Endothelial cell of umbilical vein (primary cell): Measurements from ENCODE around the gene INTS1. TPM values are rescaled to one million over a fixed set of nuclear protein-coding genes. Genes with fewer than 3 reads are reported as not detected.
"Not testable (repeated sequence)": the region's sequence is repeated elsewhere in the genome, so short reads cannot be mapped to it uniquely, and the experiment has no call there.

Experiments used
- BruUV-seq: library from RNA; stranded (reverse); fragments of 400-500 nt; replicated peaks from 2 replicates; lab custom pipeline; 2021; lab: Mats Ljungman, UMichigan
- CTCF ChIA-PET: fragments of 300-600, 350-600 bp; sonication (Branson Sonifier 250); formaldehyde crosslinking; loops from one replicate; lab custom pipeline; 2021; ENCODE audit warnings: antibody characterized with exemption, inconsistent platforms; lab: Charles Lee
- POLR2A ChIA-PET: fragments of 300-600, 350-600 bp; sonication (Branson Sonifier 250); formaldehyde crosslinking; loops from one replicate; lab custom pipeline; 2021; ENCODE audit warnings: antibody characterized with exemption, inconsistent platforms; lab: Charles Lee
- DNase-seq: peaks from one replicate; pipeline ENCODE4 v3.0.0-alpha.2; 2011; ENCODE audit warnings: low read depth, low spot score
- FAIRE-seq: peaks from 2 replicates; lab custom pipeline; 2011; peaks lifted over from hg19 to GRCh38; lab: Jason Lieb, UNC
- H2AFZ ChIP-seq: 2 replicates; pipeline ENCODE4 v1.6.0; 2012; ENCODE audit warnings: low read depth, low read length, control low read depth, inconsistent platforms
- H3K27ac ChIP-seq: 2 replicates; pipeline ENCODE4 v1.5.1; 2011; ENCODE audit warnings: low read depth, mild to moderate bottlenecking, control low read depth, low read length, moderate library complexity; ENCODE audit not compliant: insufficient read depth
- H3K27me3 ChIP-seq, 2 experiments: 2 replicates each; pipeline versions ENCODE4 v1.6.0 to v1.6.1; 2011; ENCODE audit warnings: low read length in 2 of 2, mixed read lengths in 1 of 2; ENCODE audit not compliant: control insufficient read depth in 2 of 2, insufficient read depth in 2 of 2
- H3K36me3 ChIP-seq, 2 experiments: 2 replicates in 1 of 2; 3 replicates in 1 of 2; pipeline ENCODE4 v1.5.1; 2011; ENCODE audit warnings: low read length in 2 of 2, mild to moderate bottlenecking in 1 of 2, moderate library complexity in 1 of 2; ENCODE audit not compliant: control insufficient read depth in 2 of 2, insufficient read depth in 2 of 2; ENCODE audit errors: extremely low read depth in 1 of 2
- H3K4me1 ChIP-seq: 3 replicates; pipeline ENCODE4 v1.5.1; 2011; ENCODE audit warnings: mild to moderate bottlenecking, low read length; ENCODE audit not compliant: control insufficient read depth, insufficient read depth; ENCODE audit errors: extremely low read depth
- H3K4me2 ChIP-seq: 2 replicates; pipeline ENCODE4 v1.6.1; 2011; ENCODE audit warnings: low read length, control low read depth, mixed read lengths; ENCODE audit not compliant: insufficient read depth
- H3K4me3 ChIP-seq, 3 experiments: fragments of 200-600 bp in 1 of 3; sonication (generic), shearing (Covaris generic) in 1 of 3; replicated peaks in 1 of 3; 2 replicates each; pipeline ENCODE4 v1.5.1; 2011 to 2016; ENCODE audit warnings: control low read depth in 3 of 3, low read length in 3 of 3, mild to moderate bottlenecking in 2 of 3, inconsistent platforms in 1 of 3, low read depth in 1 of 3, moderate library complexity in 1 of 3; ENCODE audit not compliant: insufficient read depth in 1 of 3
- H3K79me2 ChIP-seq: 2 replicates; pipeline ENCODE4 v1.6.0; 2012; ENCODE audit warnings: low read length, inconsistent platforms; ENCODE audit not compliant: control insufficient read depth, insufficient read depth
- H3K9ac ChIP-seq: replicated peaks from 2 replicates; pipeline ENCODE3; 2011; ENCODE audit warnings: low read length, control low read depth; ENCODE audit not compliant: insufficient read depth; ENCODE audit errors: extremely low read depth
- H3K9me1 ChIP-seq: replicated peaks from 3 replicates; pipeline ENCODE4 v1.6.0; 2011; ENCODE audit warnings: mild to moderate bottlenecking, low read length; ENCODE audit not compliant: control insufficient read depth, insufficient read depth; ENCODE audit errors: extremely low read depth
- H3K9me3 ChIP-seq: replicated peaks from 2 replicates; pipeline ENCODE4 v1.5.1; 2012; ENCODE audit warnings: low read length, inconsistent platforms; ENCODE audit not compliant: control insufficient read depth, insufficient read depth
- H4K20me1 ChIP-seq: replicated peaks from 2 replicates; pipeline ENCODE3; 2011; ENCODE audit warnings: mild to moderate bottlenecking, low read length; ENCODE audit not compliant: control insufficient read depth, insufficient read depth; ENCODE audit errors: extremely low read depth
- POLR2AphosphoS5 ChIP-seq: IDR thresholded peaks from 2 replicates; pipeline ENCODE4 v1.6.1; 2012; ENCODE audit warnings: low read depth, mild to moderate bottlenecking, control low read depth, low read length, moderate library complexity; ENCODE audit not compliant: insufficient read depth
- dilution Hi-C: fragments of 300-500 bp; cut with MboI; formaldehyde crosslinking; loops from one replicate; pipeline ENCODE4 v1.15.0; 2019; ENCODE audit warnings: low sequenced_read_pairs; ENCODE audit not compliant: extremely low pct_ligation_motif_present
- intact Hi-C: fragments of 100-400 bp; cut with micrococcal nuclease; formaldehyde crosslinking; loops from one replicate; pipeline ENCODE4 v1.10.0; 2022
- polyA plus RNA-seq, 4 experiments: library from polyadenylated mRNA; depleted of rRNA in 3 of 4; stranded (reverse) in 3 of 4; unstranded in 1 of 4; fragments of >200 nt; gene quantifications; 2 replicates each; pipeline versions ENCODE4 v1.2.1 to v1.2.3, GENCODE V29; 2011 to 2012; ENCODE audit warnings: missing spikeins in 1 of 4
- total RNA-seq: library from RNA; stranded (reverse); gene quantifications from 2 replicates; pipeline ENCODE4 v1.2.3, GENCODE V29; 2021

INTS1 gene
- total and polyA plus RNA-seq, 2 donors (not counting 3 experiments of a cell fraction or from before 2014, with no cell fraction given), result 57.8 to 116 TPM

DNA sequence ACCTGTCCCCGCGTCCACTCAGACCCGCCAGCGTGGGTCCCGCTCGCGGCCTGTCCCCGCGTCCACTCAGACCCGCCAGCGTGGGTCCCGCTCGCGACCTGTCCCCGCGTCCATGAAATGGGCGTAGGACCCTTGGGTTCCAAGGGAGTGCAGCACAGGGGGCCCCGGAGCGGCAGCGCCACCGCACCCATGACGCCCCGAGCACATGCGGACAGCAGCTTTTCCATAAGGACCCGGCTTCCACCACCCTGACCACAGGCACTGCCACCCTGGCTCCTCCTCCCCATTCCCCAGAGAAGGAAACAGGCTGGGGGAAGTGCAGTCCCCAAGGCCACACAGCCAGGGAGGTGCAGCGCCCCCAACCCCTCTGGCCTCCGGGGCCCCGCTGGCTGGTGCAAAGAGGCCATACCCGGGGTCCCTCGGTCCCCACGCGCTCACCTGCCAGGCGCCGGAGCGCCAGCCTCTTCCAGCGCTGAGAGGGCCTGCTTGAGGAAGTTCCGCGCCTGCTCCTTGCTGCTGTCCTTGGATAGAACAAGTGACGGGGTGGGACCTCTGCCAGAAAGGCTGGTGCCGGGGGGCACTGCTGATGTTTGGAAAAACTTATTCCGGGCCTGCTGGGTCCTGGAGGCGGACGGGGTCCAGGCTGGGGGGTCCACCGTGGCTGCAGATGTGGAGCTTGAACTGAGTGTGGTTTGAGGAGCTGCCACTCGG, 59.8 kb downstream of the INTS1 start:
- Histone ChIP-seq H3K27me3 (no peaks in the 10 kb centered on the region), H3K27ac (no peak overlapping the region), H3K9me3 (no peaks in the 10 kb centered on the region), H2AFZ (no peak overlapping the region), H3K4me3 (no peak overlapping the region), H3K9me1 (no peaks in the 10 kb centered on the region), H3K79me2 (no peaks in the 10 kb centered on the region), H3K4me1 (no peaks in the 10 kb centered on the region), H4K20me1 (no peaks in the 10 kb centered on the region), H3K4me2 (no peak overlapping the region), H3K9ac (no peak overlapping the region), H3K36me3 (no peaks in the 10 kb centered on the region)
- no TSS peak for BruUV-seq
- no peak for TF ChIP-seq POLR2AphosphoS5
- intact Hi-C loops (no loop called here), dilution Hi-C loops (no loop called here)
- FAIRE-seq (no peak), DNase-seq (no peak)
- CTCF ChIA-PET, result interaction anchor here (2.9 kb wide), 1 partner anchor 12 kb away, joined by 11 read pairs; no protein-coding TSS in a partner anchor
- POLR2A ChIA-PET, result no interaction called here

DNA sequence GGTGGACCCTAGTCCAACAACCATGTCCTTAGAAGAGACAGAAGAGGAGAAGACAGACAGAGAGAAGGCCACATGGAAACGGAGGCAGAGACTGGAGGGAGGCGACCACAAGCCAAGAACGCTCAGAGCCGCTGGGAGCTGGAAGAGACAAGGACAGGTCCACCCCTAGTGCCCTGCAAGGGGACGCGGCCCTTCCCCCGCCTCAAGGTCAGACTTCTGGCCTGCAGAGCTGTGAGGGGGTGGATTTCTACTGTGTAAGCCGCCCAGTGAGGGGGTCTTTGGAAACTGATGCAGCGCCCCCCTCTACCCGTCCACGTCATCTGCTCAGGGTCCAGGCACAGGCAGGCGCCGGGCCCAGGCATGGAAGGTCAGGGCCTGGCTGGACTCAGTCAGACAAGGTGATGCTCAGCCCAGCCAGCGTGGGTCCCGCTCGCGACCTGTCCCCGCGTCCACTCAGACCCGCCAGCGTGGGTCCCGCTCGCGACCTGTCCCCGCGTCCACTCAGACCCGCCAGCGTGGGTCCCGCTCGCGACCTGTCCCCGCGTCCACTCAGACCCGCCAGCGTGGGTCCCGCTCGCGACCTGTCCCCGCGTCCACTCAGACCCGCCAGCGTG, 60.5 kb downstream of the INTS1 start:
- H3K79me2 ChIP-seq, H2AFZ ChIP-seq, H3K27me3 ChIP-seq, H4K20me1 ChIP-seq, H3K36me3 ChIP-seq, intact Hi-C loops, H3K27ac ChIP-seq, H3K9ac ChIP-seq, POLR2A ChIA-PET, H3K4me2 ChIP-seq, H3K9me1 ChIP-seq, dilution Hi-C loops, BruUV-seq, H3K9me3 ChIP-seq, H3K4me1 ChIP-seq, DNase-seq, H3K4me3 ChIP-seq, FAIRE-seq: not testable (repeated sequence)
- CTCF ChIA-PET, result interaction anchor here (2.9 kb wide), 1 partner anchor 12 kb away, joined by 11 read pairs; no protein-coding TSS in a partner anchor
